Endodermal cell (in vitro differentiated cells): ENCODE results near the gene NCR3LG1. TPM values are rescaled to one million over a fixed set of nuclear protein-coding genes. Genes with fewer than 3 reads are reported as not detected.

Source experiments
- DNase-seq: peaks from one replicate; pipeline ENCODE4 v3.0.0-alpha.2; 2017
- H3K27ac ChIP-seq: 2 replicates; pipeline ENCODE4 v1.5.1; 2013; ENCODE audit warnings: mild to moderate bottlenecking, low read depth, low read length, moderate library complexity
- H3K27me3 ChIP-seq: 2 replicates; pipeline ENCODE4 v1.6.1; 2013; ENCODE audit warnings: mild to moderate bottlenecking, low read length, moderate library complexity; ENCODE audit not compliant: insufficient read depth, control insufficient read depth, poor library complexity, severe bottlenecking
- H3K36me3 ChIP-seq: 2 replicates; pipeline ENCODE4 v1.7.0; 2013; ENCODE audit warnings: mild to moderate bottlenecking, low read length, moderate library complexity; ENCODE audit not compliant: control insufficient read depth, insufficient read depth
- H3K4me1 ChIP-seq: one replicate; pipeline ENCODE4 v1.7.0; 2013; ENCODE audit warnings: low read length; ENCODE audit not compliant: control insufficient read depth, insufficient read depth
- H3K4me3 ChIP-seq: 2 replicates; pipeline ENCODE4 v1.5.1; 2013; ENCODE audit warnings: mild to moderate bottlenecking, low read length, moderate library complexity
- H3K9ac ChIP-seq: 2 replicates; pipeline ENCODE4 v1.6.1; 2013; ENCODE audit warnings: mild to moderate bottlenecking, low read length, moderate library complexity; ENCODE audit not compliant: poor library complexity, severe bottlenecking; ENCODE audit errors: extremely low read depth
- H3K9me3 ChIP-seq: 2 replicates; pipeline ENCODE4 v1.6.1; 2013; ENCODE audit warnings: mild to moderate bottlenecking, low read length, moderate library complexity; ENCODE audit not compliant: control insufficient read depth
- H3K27ac Mint-ChIP-seq: 2 replicates; pipeline ENCODE4 v1.8.0; 2020; ENCODE audit warnings: mixed read lengths
- H3K27me3 Mint-ChIP-seq: 2 replicates; pipeline ENCODE4 v1.8.0; 2021; ENCODE audit warnings: mild to moderate bottlenecking, mixed read lengths; ENCODE audit not compliant: insufficient read depth
- H3K36me3 Mint-ChIP-seq: 2 replicates; pipeline ENCODE4 v1.8.0; 2020; ENCODE audit warnings: low read depth, mixed read lengths
- H3K4me1 Mint-ChIP-seq: 2 replicates; pipeline ENCODE4 v1.8.0; 2020; ENCODE audit warnings: mixed read lengths
- H3K4me3 Mint-ChIP-seq: 2 replicates; pipeline ENCODE4 v1.8.0; 2020; ENCODE audit warnings: mild to moderate bottlenecking, moderate library complexity, mixed read lengths
- H3K9me3 Mint-ChIP-seq: 2 replicates; pipeline ENCODE4 v1.8.0; 2020; ENCODE audit warnings: mild to moderate bottlenecking, mixed read lengths
- WGBS, 2 experiments: methylation state at CpG; one replicate each; pipeline versions ENCODE4 v1.1.5 to v1.1.7; 2013; ENCODE audit warnings: missing lambda C conversion rate in 2 of 2, mixed read lengths in 1 of 2; ENCODE audit not compliant: insufficient coverage in 1 of 2, insufficient read length in 1 of 2; 5-methylcytosine and 5-hydroxymethylcytosine counted together
- total RNA-seq, 2 donors: library from RNA; stranded (reverse); fragmentation: NEBNext Ultra II Directional in 1 of 2; extraction: Animal tissue kit (Norgen Biotek cat#: 25700) in 1 of 2; gene quantifications; 2 replicates in 1 of 2; 3 replicates in 1 of 2; pipeline ENCODE4 v1.2.1, GENCODE V29; 2021
- TF ChIP-seq, protein P1 (sequence below): fragments of 200-600 bp; sonication (generic); conservative IDR thresholded peaks from 2 replicates; pipeline ENCODE4 v1.5.0; 2021; ENCODE audit warnings: antibody characterized with exemption, mild to moderate bottlenecking

The NCR3LG1 gene
- total RNA-seq, 2 donors from 2014 or later, result 0.31 to 0.62 TPM

DNA sequence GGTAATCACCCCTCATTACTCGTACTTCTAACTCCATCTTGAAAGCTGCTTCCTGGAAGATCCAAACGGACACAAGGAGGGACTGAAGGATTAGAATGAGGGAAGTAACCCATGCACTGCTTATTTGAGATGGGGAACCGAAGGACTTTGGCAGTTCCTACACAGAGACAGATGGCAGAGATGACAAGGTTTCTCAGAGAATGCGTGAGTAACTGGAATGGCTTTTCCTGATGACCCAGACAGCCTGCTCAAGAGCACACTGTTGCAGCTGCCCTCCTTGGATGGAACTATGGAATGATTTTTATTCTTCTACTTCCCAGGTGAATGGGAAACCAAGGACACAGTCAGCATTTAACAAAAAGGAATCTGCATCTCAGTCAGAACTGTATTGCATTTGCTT, 29.6 kb downstream of the NCR3LG1 start:
- no peaks in the 10 kb centered on the region for H3K4me1 Mint-ChIP-seq
- Histone ChIP-seq H3K36me3 (no peaks in the 10 kb centered on the region), H3K27ac (no peak overlapping the region), H3K9ac (no peak overlapping the region), H3K4me3 (no peak overlapping the region), H3K27me3 (no peaks in the 10 kb centered on the region), H3K4me1 (no peaks in the 10 kb centered on the region), H3K9me3 (no peaks in the 10 kb centered on the region)
- TF ChIP-seq, protein P1, sequence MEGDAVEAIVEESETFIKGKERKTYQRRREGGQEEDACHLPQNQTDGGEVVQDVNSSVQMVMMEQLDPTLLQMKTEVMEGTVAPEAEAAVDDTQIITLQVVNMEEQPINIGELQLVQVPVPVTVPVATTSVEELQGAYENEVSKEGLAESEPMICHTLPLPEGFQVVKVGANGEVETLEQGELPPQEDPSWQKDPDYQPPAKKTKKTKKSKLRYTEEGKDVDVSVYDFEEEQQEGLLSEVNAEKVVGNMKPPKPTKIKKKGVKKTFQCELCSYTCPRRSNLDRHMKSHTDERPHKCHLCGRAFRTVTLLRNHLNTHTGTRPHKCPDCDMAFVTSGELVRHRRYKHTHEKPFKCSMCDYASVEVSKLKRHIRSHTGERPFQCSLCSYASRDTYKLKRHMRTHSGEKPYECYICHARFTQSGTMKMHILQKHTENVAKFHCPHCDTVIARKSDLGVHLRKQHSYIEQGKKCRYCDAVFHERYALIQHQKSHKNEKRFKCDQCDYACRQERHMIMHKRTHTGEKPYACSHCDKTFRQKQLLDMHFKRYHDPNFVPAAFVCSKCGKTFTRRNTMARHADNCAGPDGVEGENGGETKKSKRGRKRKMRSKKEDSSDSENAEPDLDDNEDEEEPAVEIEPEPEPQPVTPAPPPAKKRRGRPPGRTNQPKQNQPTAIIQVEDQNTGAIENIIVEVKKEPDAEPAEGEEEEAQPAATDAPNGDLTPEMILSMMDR, result no peak
- no peak for DNase-seq
- H3K27me3 Mint-ChIP-seq, result peaks cover 2% of the 10 kb centered on the region
- H3K27ac Mint-ChIP-seq, result no peak overlapping the region
- H3K36me3 Mint-ChIP-seq, result no peaks in the 10 kb centered on the region
- peaks cover 18% of the 10 kb centered on the region for H3K9me3 Mint-ChIP-seq
- H3K4me3 Mint-ChIP-seq, result no peak overlapping the region
- 75 to 84% methylated on average over 3 to 4 of the region's 4 CpGs for WGBS, 2 experiments

DNA sequence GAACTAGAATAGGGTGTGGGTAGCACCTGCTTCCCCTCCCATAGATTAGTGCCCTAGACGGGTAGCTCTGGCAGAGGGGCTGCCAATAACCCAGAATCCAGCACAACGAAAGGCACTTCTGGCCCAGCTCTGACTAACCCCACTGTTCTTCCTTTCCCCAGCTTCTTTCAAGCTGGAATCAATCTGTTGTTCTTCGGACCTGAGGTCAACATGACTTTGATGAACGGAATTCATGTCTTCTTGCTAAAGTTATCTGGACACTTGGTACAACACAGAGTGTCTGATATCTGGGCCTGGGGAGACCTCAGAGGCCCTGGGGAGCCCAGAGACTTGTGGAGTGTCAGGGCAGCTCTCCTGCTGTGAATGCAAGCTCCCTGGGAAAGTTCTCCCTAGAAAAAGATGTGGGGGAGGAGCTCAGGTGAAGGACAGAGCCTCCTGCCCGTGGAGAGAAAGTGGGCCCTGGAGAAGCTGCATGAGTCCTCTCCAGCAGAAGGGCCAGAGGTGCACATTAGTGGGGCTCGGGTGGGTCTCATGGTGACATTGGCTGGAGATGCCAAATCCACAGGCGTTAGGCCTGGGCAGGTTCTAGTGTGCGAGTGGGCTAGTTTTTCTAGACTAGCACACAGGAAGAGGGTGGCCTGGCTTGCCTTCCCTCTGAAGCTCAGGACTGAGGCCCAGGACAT, 30.6 kb downstream of the NCR3LG1 start:
- Histone ChIP-seq H3K4me1 (no peaks in the 10 kb centered on the region), H3K36me3 (no peaks in the 10 kb centered on the region), H3K27me3 (no peaks in the 10 kb centered on the region), H3K9ac (no peak overlapping the region), H3K27ac (no peak overlapping the region), H3K9me3 (no peaks in the 10 kb centered on the region), H3K4me3 (no peak overlapping the region)
- DNase-seq, result no peak
- Mint-ChIP-seq H3K27ac (no peak overlapping the region), H3K4me3 (no peak overlapping the region), H3K9me3 (peaks cover 18% of the 10 kb centered on the region), H3K36me3 (no peaks in the 10 kb centered on the region), H3K4me1 (no peaks in the 10 kb centered on the region), H3K27me3 (peaks cover 6% of the 10 kb centered on the region)
- WGBS, 2 experiments, result 84 to 87% methylated on average over 8 of the region's 8 CpGs
- TF ChIP-seq, protein P1, result no peak

DNA sequence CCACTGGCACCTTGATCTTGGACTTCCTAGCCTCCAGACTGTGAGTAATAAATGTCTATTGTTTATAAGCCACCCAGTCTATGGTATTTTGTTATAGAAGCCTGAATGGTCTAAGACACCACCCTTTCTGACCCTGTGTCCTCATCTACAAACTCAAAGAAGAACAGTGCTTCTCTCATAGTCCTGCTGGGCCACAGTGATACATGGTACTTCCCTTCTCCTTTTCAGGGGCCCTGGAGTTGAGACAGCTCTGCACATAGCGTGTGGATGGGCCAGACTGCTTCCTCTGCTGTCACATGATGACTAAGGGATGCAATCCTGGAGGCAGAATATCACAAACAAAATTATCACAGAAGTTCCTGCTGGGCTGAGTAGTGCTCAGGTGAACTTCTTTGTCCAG, 31.9 kb downstream of the NCR3LG1 start:
- TF ChIP-seq, protein P1, result no peak
- Mint-ChIP-seq H3K27ac (no peak overlapping the region), H3K9me3 (peaks cover 9% of the 10 kb centered on the region), H3K36me3 (no peaks in the 10 kb centered on the region), H3K4me3 (no peak overlapping the region), H3K4me1 (no peaks in the 10 kb centered on the region), H3K27me3 (peaks cover 15% of the 10 kb centered on the region)
- peaks cover 10% of the 10 kb centered on the region for H3K27me3 ChIP-seq
- DNase-seq, result no peak
- H3K36me3 ChIP-seq, result no peaks in the 10 kb centered on the region
- H3K4me3 ChIP-seq, result no peak overlapping the region
- H3K9ac ChIP-seq, result no peak overlapping the region
- no peaks in the 10 kb centered on the region for H3K4me1 ChIP-seq
- H3K9me3 ChIP-seq, result no peaks in the 10 kb centered on the region
- no peak overlapping the region for H3K27ac ChIP-seq
- 92% methylated on average over 1 of the region's 1 CpG; no CpG with 5 or more reads in 1 of the 2 experiments for WGBS, 2 experiments
